NCI-H1436 (cell line): Measurements from ENCODE around the gene PRSS21.

Experiments used
- DNase-seq: peaks from one replicate; lab custom pipeline; 2025; lab: John Stamatoyannopoulos, UW

The PRSS21 gene

DNA sequence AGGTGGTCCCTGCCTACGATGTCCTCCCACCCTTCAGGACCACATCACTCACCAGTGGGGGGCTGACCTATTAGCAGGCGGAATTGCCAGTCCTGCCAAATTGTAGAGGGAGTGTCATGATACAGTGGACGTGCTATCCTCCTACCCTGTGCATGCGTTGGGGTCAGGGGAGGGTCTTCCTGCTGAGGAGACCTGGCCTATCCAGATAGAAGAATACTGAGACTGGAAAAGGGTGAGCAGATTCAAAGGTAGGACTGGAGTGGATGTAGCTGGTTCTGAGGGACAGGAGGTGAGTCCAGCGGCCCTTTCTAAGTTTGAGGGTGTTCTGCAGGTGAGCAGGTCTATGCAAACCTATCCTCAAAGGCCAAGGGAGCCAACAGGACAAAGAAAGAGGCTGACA, 10.8 kb upstream of the PRSS21 start:
- no peak for DNase-seq

- DNase-seq = no peak
Observed at GRCh38 chr16:2808181-2808580, 8.9 kb upstream of the PRSS21 start.

DNA sequence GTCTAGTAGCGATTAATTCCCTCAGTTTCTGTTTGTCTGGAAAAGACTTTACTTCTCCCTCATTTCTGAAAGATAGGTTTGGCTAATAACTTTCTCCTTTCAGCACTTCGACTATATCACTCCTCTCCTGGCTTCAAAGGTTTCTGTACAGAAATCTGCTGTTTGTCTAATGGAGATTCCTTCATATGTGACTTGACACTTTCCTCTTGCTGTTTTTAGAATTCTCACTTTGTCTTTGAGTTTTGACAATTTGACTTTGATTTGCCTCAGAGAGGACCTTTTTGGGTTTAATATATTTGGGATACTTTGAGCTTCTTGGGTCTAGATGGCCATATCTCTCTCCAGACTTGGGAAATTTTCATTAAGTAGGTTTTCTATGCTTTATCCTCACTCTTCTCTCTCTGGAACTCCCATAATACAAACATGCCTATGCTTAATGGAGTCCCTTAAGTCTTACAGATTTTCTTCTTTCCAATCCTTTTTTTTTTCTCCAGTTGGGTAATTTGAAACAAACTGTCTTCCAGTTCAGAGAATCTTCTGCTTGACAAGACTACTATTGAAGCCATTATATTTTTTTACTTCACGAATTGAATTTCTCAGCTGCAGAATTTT, 7.8 kb upstream of the PRSS21 start:
- DNase-seq = no peak

DNA sequence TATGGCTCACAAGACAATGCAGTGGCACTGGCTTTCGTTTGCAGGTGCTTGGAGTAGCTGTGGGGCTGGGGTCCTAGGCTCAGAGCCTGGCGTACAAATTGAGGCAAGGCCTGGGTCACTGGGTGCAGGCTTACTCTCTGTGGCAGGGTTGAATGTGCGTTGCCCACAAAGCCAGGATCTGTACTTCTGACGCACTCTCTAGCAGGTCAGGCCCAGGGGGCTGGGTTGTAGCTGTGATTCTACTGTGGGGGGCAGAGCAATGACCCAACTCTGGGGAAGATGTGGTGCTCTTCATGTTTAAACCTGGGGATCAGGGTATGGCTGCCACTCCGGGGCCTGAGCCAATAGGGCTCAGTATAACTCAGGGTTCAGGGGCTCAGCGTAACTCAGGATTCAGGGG, 6.4 kb upstream of the PRSS21 start:
- no peak for DNase-seq

- no peak for DNase-seq
Observed at GRCh38 chr16:2811703-2812471, 5.2 kb upstream of the PRSS21 start.

- DNase-seq = no peak
Observed at GRCh38 chr16:2813771-2814221, 3.2 kb upstream of the PRSS21 start.

GRCh38 chr16:2814551-2815298, 2.3 kb upstream of the PRSS21 start:
- DNase-seq = no peak

- DNase-seq = no peak
Observed at GRCh38 chr16:2815299-2815771, 1.7 kb upstream of the PRSS21 start.

DNA sequence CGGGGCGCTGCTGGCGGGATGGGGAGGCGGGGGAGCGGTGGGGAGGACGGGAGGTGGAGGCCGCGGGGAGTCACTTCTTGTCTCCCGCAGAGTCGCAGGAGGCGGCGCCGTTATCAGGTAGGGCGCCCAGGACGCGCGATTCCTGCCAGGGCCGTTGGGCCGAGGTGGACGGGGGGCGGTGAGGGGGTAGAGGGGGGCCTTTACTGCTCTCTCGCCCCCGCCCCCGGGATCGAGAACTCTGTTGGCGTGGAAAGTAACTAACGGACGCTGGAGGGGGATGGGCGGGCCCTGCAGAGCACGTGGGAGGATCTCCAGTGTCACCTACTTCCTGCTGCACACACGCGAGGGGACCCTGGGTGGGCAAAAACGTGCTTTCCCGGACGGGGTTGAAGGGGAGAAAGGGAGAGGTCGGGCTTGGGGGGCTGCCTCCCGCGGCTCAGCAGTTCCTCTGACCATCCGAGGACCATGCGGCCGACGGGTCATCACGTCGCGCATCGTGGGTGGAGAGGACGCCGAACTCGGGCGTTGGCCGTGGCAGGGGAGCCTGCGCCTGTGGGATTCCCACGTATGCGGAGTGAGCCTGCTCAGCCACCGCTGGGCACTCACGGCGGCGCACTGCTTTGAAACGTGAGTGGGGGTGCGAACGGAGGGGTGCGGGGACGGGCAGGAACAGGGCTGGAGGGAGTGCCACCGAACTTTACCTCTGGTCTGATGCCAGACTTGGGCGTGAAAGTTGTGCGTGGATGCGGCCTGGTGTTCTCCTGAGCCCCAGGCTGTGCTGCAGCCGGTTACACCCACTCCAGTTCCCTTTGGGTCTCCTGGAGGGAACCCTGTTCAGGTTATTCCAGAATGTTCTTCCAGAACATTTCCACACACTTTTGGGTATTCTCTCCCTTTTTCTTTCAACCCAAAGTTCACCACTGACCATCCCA, 569 bp downstream of the PRSS21 start:
- DNase-seq = no peak

DNA sequence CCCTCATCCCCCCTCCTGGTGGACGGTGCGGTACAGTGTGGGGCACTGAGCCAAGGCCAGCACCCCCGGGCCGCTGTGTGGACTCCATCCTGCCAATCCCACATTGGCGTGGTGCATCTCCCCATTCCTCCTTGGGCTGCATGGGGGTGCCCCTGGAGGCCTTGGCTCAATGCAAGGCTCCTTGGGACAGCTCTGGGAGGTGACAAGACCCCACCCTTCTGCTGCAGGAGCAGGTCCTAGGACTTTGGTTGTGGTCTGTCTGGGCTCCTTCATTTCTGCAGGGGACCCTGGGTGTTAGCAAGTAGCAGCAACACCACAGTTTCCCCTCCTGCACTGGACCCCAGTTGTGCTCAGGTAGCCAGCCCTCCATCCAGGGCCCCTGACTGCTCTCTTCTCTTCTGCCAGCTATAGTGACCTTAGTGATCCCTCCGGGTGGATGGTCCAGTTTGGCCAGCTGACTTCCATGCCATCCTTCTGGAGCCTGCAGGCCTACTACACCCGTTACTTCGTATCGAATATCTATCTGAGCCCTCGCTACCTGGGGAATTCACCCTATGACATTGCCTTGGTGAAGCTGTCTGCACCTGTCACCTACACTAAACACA, 1.3 kb downstream of the PRSS21 start:
- no peak for DNase-seq

DNA sequence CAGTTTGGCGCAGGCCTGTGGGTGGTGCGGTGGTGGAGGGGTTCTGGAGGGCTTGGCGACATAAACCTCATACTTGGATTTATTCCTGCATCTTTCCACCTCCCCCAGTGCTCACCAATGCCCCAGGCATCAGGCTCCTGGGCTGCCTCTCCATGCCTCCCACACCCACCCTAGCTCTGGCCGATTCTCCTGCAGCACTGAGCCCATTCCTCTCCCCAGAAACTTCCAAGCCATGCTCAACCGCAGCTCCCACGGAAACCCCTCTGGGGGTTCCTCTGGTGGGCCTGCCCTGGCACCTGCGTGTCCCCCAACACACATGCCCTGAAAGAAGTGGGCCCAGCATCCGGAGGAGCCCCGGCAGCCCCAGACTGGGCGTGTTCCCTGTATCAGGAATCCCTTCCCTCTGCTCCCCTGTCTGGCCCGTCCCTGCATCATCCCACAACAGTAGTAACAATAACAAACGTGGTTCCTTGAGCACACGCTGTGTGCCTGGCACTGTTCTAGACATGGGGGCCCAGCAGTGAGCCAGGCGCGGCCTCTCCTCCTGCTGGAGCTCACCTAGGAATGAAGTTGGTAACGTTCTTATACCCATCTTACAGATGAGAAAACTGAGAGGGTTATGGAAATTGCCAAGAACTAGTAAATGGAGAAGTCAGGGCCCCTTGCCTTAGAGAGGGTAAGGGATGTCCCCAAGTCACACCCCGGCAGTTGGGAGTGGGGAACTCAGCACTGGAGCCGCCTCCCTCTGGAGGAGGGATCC, 2.3 kb downstream of the PRSS21 start:
- DNase-seq = no peak

DNA sequence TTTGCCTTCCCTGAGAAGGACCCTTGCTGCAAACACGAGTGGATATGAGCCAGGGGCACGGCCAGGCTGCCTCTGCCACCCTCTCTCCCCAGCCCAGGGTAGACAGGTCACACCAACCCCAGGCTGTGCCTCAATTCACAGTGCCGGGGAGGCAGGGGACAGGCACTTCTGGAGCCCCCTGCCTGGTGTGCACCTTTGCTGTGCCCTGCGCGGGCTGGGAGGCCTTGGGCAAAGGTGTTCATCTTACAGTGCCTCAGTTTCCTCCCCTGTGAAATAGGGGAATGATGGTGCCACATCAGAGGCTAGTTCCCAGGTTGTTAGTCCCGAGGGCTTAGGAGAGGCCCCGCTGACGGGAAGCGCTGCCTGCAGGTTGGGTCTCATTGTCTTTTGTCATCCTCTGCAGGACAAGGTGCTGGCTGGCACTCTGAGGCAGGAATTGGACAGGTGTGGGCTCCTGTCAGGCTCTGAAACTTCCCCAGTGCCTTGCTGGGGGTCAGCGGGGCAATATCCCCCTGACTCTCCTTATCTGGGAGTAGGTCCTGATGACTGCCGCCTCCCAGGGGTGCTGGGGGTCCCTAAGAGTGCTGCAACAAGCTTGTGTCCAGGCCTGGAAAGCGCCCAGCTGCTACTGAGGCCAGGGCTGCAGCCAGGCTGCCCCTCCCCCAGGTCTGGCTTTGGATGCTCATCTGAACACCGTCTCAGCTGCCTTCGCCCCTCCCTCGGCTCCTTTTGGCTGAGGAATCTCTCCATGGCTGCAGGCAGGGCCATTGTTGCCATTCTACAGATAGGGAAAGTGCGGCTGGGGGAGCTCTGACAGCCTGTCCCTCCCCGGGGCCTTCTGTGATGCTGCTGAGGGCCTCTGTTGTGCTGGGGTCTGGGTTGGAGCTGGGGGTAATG, 3.1 kb downstream of the PRSS21 start:
- DNase-seq = no peak

- DNase-seq = no peak
Observed at GRCh38 chr16:2820836-2821486, 3.9 kb downstream of the PRSS21 start.

- no peak for DNase-seq
Observed at GRCh38 chr16:2821487-2822157, 4.6 kb downstream of the PRSS21 start.

- no peak for DNase-seq
Observed at GRCh38 chr16:2822158-2822495, 5.1 kb downstream of the PRSS21 start.

DNA sequence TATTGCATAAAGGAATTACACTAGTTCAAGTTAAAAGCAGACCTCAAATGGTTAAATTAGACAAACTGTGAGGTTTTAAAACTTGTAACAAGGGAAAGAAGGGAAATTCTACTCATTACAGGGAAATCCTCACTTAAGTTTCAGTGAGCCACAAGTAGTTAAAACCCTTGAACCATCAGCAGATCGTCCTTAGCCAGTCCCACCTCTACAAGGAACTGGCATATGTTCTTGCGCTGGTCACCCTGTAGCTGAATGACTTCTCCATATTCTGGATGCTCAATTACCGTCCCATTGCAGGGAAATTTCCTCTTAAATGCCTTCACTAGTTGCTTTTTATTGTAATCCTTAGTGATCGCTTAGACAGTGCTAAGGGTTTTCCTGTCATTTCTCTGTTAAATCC, 5.5 kb downstream of the PRSS21 start:
- no peak for DNase-seq

GRCh38 chr16:2824626-2825025, 7.6 kb downstream of the PRSS21 start:
- DNase-seq = no peak

- no peak for DNase-seq
Observed at GRCh38 chr16:2825049-2825742, 8.2 kb downstream of the PRSS21 start.
